K562 (cell line): ENCODE data around the gene ODAPH. TPM values are rescaled to one million over a fixed set of nuclear protein-coding genes. Genes with fewer than 3 reads are reported as not detected.
"Not testable (repeated sequence)": the region's sequence is repeated elsewhere in the genome, so short reads cannot be mapped to it uniquely, and the experiment has no call there.

Experiments
- ATAC-seq: fragments of 200-7000 bp; cut with Tn5 transposase; 3 replicates; pipeline ENCODE4 v1.9.1; 2020; ENCODE audit warnings: moderate library complexity
- BruUV-seq: library from RNA; stranded (reverse); fragments of 400-500 nt; replicated peaks from 2 replicates; lab custom pipeline; 2021; lab: Mats Ljungman, UMichigan
- CTCF ChIA-PET: fragments of 300-600 bp; formaldehyde crosslinking; extraction: SDS; loops from one replicate; lab custom pipeline; 2021; ENCODE audit warnings: low intra/inter-chr PET ratio; lab: Yijun Ruan, JAX
- POLR2A ChIA-PET: fragments of 300-600, 350-650 bp; sonication (Branson Sonifier 250); formaldehyde crosslinking; extraction: SDS; loops from one replicate; lab custom pipeline; 2021; ENCODE audit warnings: antibody characterized with exemption, inconsistent platforms; lab: Yijun Ruan, JAX
- DNase-seq, 4 experiments: peaks; one replicate each; pipeline versions ENCODE4 v3.0.0 to v3.0.0-alpha.2; 2011 to 2018; ENCODE audit warnings: low spot score in 3 of 4, mixed read lengths in 3 of 4; ENCODE audit errors: extremely low read depth in 1 of 4
- FAIRE-seq: peaks from 2 replicates; lab custom pipeline; 2011; peaks lifted over from hg19 to GRCh38; lab: Jason Lieb, UNC
- H2AFZ ChIP-seq: 2 replicates; pipeline ENCODE4 v1.6.0; 2011; ENCODE audit warnings: low read depth, low read length, control low read depth, inconsistent platforms
- H3K27ac ChIP-seq: fragments of 200-600 bp; 3 replicates; pipeline ENCODE4 v1.8.0; 2011; ENCODE audit warnings: low read depth, mild to moderate bottlenecking, control low read depth, inconsistent platforms, low read length, moderate library complexity, mixed read lengths; ENCODE audit errors: extremely low read depth
- H3K27me3 ChIP-seq, 2 experiments: fragments of 300-600 bp in 1 of 2; 2 replicates in 1 of 2; 3 replicates in 1 of 2; pipeline versions ENCODE4 v1.6.0 to v1.8.0; 2011; ENCODE audit warnings: inconsistent platforms in 2 of 2, low read length in 2 of 2, mild to moderate bottlenecking in 1 of 2, mixed read lengths in 1 of 2, moderate library complexity in 1 of 2; ENCODE audit not compliant: control insufficient read depth in 2 of 2, insufficient read depth in 2 of 2
- H3K36me3 ChIP-seq: fragments of 300-600 bp; 3 replicates; pipeline ENCODE4 v1.8.0; 2011; ENCODE audit warnings: mild to moderate bottlenecking, low read length, inconsistent platforms; ENCODE audit not compliant: control insufficient read depth, insufficient read depth
- H3K4me1 ChIP-seq, 2 experiments: fragments of 200-600 bp in 1 of 2; replicated peaks in 1 of 2; 2 replicates in 1 of 2; 3 replicates in 1 of 2; pipeline versions ENCODE4 v1.5.1 to v1.8.0; 2011; ENCODE audit warnings: inconsistent platforms in 2 of 2, low read length in 2 of 2, mild to moderate bottlenecking in 1 of 2, mixed read lengths in 1 of 2, moderate library complexity in 1 of 2; ENCODE audit not compliant: control insufficient read depth in 2 of 2, insufficient read depth in 2 of 2
- H3K4me2 ChIP-seq: 2 replicates; pipeline ENCODE4 v1.6.1; 2011; ENCODE audit warnings: low read length, control low read depth, inconsistent platforms, mixed read lengths; ENCODE audit not compliant: insufficient read depth
- H3K4me3 ChIP-seq: fragments of 200-600 bp; sonication (generic), shearing (Covaris generic); 2 replicates; pipeline ENCODE4 v1.5.1; 2016; ENCODE audit warnings: control low read depth, inconsistent platforms
- H3K79me2 ChIP-seq: fragments of 200-600 bp; 3 replicates; pipeline ENCODE4 v1.8.0; 2011; ENCODE audit warnings: low read length, inconsistent platforms; ENCODE audit not compliant: control insufficient read depth, insufficient read depth
- H3K9ac ChIP-seq, 2 experiments: 2 replicates each; pipeline versions ENCODE4 v1.6.0 to v1.6.1; 2011; ENCODE audit warnings: low read depth in 2 of 2, low read length in 2 of 2, control low read depth in 1 of 2, inconsistent platforms in 1 of 2, mild to moderate bottlenecking in 1 of 2, mixed read lengths in 1 of 2; ENCODE audit not compliant: insufficient read depth in 1 of 2
- H3K9me1 ChIP-seq: one replicate; pipeline ENCODE4 v1.6.0; 2011; ENCODE audit warnings: inconsistent platforms, mild to moderate bottlenecking, low read length, moderate library complexity; ENCODE audit not compliant: control insufficient read depth, insufficient read depth
- H3K9me3 ChIP-seq: replicated peaks from 2 replicates; pipeline ENCODE4 v1.5.1; 2011; ENCODE audit warnings: low read depth, low read length, inconsistent platforms; ENCODE audit not compliant: control insufficient read depth, insufficient read depth
- H4K20me1 ChIP-seq: replicated peaks from 2 replicates; pipeline ENCODE4 v1.6.1; 2011; ENCODE audit warnings: low read length, inconsistent platforms, mixed read lengths; ENCODE audit not compliant: control insufficient read depth, insufficient read depth
- BCOR ChIP-seq: fragments of 450-650 bp; IDR thresholded peaks from 2 replicates; pipeline ENCODE4 v1.6.1; 2016
- FOXP1 ChIP-seq: sonication (generic); formaldehyde crosslinking; IDR thresholded peaks from 2 replicates; pipeline ENCODE4 v1.8.0; 2022; ENCODE audit warnings: mild to moderate bottlenecking, missing genetic modification reagents
- GTF2E2 ChIP-seq: fragments of 200-800 bp; sonication (Bioruptor generic); IDR thresholded peaks from 2 replicates; pipeline ENCODE4 v1.6.1; 2016; ENCODE audit warnings: missing genetic modification characterization, missing compliant biosample characterization
- JUND ChIP-seq, 2 experiments: IDR thresholded peaks; 2 replicates in 1 of 2; 3 replicates in 1 of 2; pipeline ENCODE4 v1.6.1; 2011; ENCODE audit warnings: borderline replicate concordance in 2 of 2, low read depth in 2 of 2, low read length in 2 of 2, improper control_type of control experiment in 1 of 2, missing biosample characterization in 1 of 2, missing genetic modification characterization in 1 of 2, missing genetic modification reagents in 1 of 2
- NCOR1 ChIP-seq: fragments of 450-650 bp; IDR thresholded peaks from 2 replicates; pipeline ENCODE4 v1.6.1; 2016; ENCODE audit warnings: mild to moderate bottlenecking, moderate library complexity
- NFRKB ChIP-seq: fragments of 450-650 bp; IDR thresholded peaks from 2 replicates; pipeline ENCODE4 v1.6.1; 2016; ENCODE audit warnings: low read depth
- PATZ1 ChIP-seq: fragments of 250-450 bp; sonication (Bioruptor Pico); IDR thresholded peaks from 2 replicates; pipeline ENCODE4 v1.5.0; 2020; ENCODE audit warnings: mild to moderate bottlenecking, borderline replicate concordance
- PRPF4 ChIP-seq: fragments of 200-400 bp; formaldehyde crosslinking; IDR thresholded peaks from one replicate; pipeline ENCODE4 v1.6.1; 2017; ENCODE audit warnings: low read length, low read depth, mild to moderate bottlenecking; ENCODE audit not compliant: insufficient read depth, poor library complexity, severe bottlenecking
- TCF3 ChIP-seq: sonication (generic); formaldehyde crosslinking; IDR thresholded peaks from 2 replicates; pipeline ENCODE4 v1.4.0; 2020; ENCODE audit warnings: mild to moderate bottlenecking, missing genetic modification reagents
- WHSC1 ChIP-seq: IDR thresholded peaks from one replicate; pipeline ENCODE4 v1.6.1; 2012; ENCODE audit warnings: low read length, control low read depth, inconsistent platforms
- ZKSCAN1 ChIP-seq: fragments of 150-350 bp; IDR thresholded peaks from 2 replicates; pipeline ENCODE4 v1.6.1; 2016; ENCODE audit warnings: low read depth, low read length
- ZNF184 ChIP-seq: sonication (generic); formaldehyde crosslinking; IDR thresholded peaks from 2 replicates; pipeline ENCODE4 v1.5.0; 2020; ENCODE audit warnings: missing genetic modification reagents
- WGBS: fragments of 100-300 bp; shearing (Covaris generic); methylation state at CpG from one replicate; pipeline ENCODE4 v1.1.6; 2016; ENCODE audit warnings: low coverage, mixed read lengths; ENCODE audit not compliant: insufficient coverage; ENCODE audit errors: missing lambda C conversion rate; 5-methylcytosine and 5-hydroxymethylcytosine counted together
- in situ Hi-C: fragments of 300-500 bp; cut with MboI; formaldehyde crosslinking; loops from 4 replicates; pipeline ENCODE4 v1.15.0; 2018; ENCODE audit warnings: inconsistent platforms, mixed read lengths
- intact Hi-C: fragments of 100-400 bp; cut with micrococcal nuclease; formaldehyde crosslinking; loops from 2 replicates; pipeline ENCODE4 v1.14.2; 2022
- polyA plus RNA-seq, 8 experiments: library from polyadenylated mRNA; depleted of rRNA in 4 of 8; stranded (reverse) in 5 of 8; unstranded in 3 of 8; fragments of >200 nt; fragmentation: Nextera tagmentation in 2 of 8; fragmentation: Illumina TruSeq in 1 of 8; extraction: Ambion mirVana in 2 of 8; extraction: Trizol in 1 of 8; gene quantifications; 2 replicates each; pipeline versions ENCODE4 v1.2.1 to v1.2.3, GENCODE V29; 2011 to 2014; ENCODE audit warnings: inconsistent platforms in 1 of 8, missing spikeins in 1 of 8
- total RNA-seq, 7 experiments: library from RNA; depleted of rRNA in 6 of 7; stranded (reverse); fragments of >200 nt in 6 of 7; fragmentation: Illumina TruSeq in 2 of 7; extraction: Trizol in 2 of 7; gene quantifications; 2 replicates each; pipeline versions ENCODE4 v1.2.1 to v1.2.3, GENCODE V29; 2011 to 2021; ENCODE audit warnings: low replicate concordance in 1 of 7
- TF ChIP-seq, protein P1 (sequence below): fragments of 250-450 bp; sonication (Bioruptor Pico); IDR thresholded peaks from 2 replicates; pipeline ENCODE4 v1.8.0; 2021; ENCODE audit warnings: moderate library complexity, mild to moderate bottlenecking, inconsistent platforms

The ODAPH gene
- total and polyA plus RNA-seq, 9 of the 15 experiments (the other 6 are each of a cell fraction or from before 2014, with no cell fraction given), result not detected

DNA sequence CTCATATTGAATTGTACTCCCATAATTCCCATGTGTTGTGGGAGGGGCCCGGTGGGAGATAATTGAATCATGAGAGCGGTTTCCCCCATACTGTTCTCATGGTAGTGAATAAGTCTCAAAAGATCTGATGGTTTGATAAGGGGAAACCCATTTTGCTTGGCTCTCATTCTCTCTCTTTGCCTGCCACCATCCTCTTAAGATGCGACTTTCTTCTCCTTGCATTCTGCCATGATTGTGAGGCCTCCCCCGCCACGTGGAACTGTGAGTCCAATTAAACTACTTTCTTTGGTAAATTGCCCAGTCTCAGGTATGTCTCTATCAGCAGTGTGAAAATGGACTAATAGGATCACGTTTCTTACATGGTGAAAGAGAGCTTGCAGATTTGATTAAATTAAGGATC, 18.6 kb upstream of the ODAPH start:
- in situ Hi-C loops, intact Hi-C loops, H3K4me3 ChIP-seq, H3K27me3 ChIP-seq, ATAC-seq, H2AFZ ChIP-seq, H3K9ac ChIP-seq, BruUV-seq, H4K20me1 ChIP-seq, CTCF ChIA-PET, H3K27ac ChIP-seq, H3K9me3 ChIP-seq, H3K4me2 ChIP-seq, H3K4me1 ChIP-seq, H3K36me3 ChIP-seq, H3K79me2 ChIP-seq, DNase-seq, H3K9me1 ChIP-seq, FAIRE-seq: not testable (repeated sequence)
- whole genome bisulfite sequencing, result 78% methylated on average over 6 of the region's 6 CpGs
- TF ChIP-seq ZNF184 (CRISPR knock-in tag), result peak; percentile 85
- POLR2A ChIA-PET, result interaction anchor here (1.6 kb wide), 1 partner anchor 12 kb away, joined by 6 read pairs; no protein-coding TSS in a partner anchor

DNA sequence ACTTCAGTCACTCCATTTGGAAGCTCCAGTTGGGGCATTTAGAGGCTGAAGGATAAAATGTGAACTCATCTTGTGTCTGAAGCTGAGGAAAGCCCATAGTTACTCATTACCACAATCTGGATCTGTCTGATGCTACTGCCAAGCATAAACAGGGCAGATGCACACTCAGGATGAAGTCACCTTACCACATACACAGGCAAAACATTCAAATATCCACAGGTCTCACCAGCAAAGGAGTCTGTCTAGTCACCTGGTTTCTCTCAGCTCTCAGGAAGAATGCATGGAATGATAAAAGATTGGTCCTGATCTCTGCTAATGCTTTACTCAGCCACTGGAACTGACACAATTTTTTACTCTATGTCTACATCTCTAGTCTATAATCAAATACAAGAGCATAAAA, 13.0 kb upstream of the ODAPH start:
- BruUV-seq, result no TSS peak
- no peak for DNase-seq
- no peak overlapping the region for H3K27ac ChIP-seq
- no peaks in the 10 kb centered on the region for H3K4me1 ChIP-seq
- no peak for FAIRE-seq
- ATAC-seq, result no peak
- H4K20me1 ChIP-seq, result no peaks in the 10 kb centered on the region
- H3K27me3 ChIP-seq, result no peaks in the 10 kb centered on the region
- in situ Hi-C loops (no loop called here), intact Hi-C loops (no loop called here)
- H3K79me2 ChIP-seq, result no peaks in the 10 kb centered on the region
- H3K4me3 ChIP-seq, result no peak overlapping the region
- no peak overlapping the region for H3K4me2 ChIP-seq
- H3K9me1 ChIP-seq, result no peaks in the 10 kb centered on the region
- no peak overlapping the region for H3K9ac ChIP-seq
- TF ChIP-seq BCOR, result no peak
- TF ChIP-seq, protein P1, sequence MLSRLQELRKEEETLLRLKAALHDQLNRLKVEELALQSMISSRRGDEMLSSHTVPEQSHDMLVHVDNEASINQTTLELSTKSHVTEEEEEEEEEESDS (CRISPR knock-in tag), result no peak
- no peak for TF ChIP-seq GTF2E2 (tag)
- no peak for TF ChIP-seq PRPF4
- TF ChIP-seq NFRKB, result no peak
- TF ChIP-seq NCOR1, result no peak
- no peak for TF ChIP-seq JUND (IDR thresholded peaks at IDR 0.05; ENCODE audit: borderline replicate concordance, low read depth, low read length)
- no peak for TF ChIP-seq JUND (tag; IDR thresholded peaks at IDR 0.05; ENCODE audit: borderline replicate concordance, low read depth, low read length)
- TF ChIP-seq FOXP1 (CRISPR knock-in tag), result no peak
- TF ChIP-seq PATZ1, result no peak
- no peak for TF ChIP-seq TCF3 (CRISPR knock-in tag)
- TF ChIP-seq ZKSCAN1, result no peak
- no peak for TF ChIP-seq WHSC1
- H3K36me3 ChIP-seq, result peaks cover 6% of the 10 kb centered on the region; the same call in 1 of the 3 replicates
- POLR2A ChIA-PET, result interaction anchor here (1.0 to 1.4 kb wide), 2 partner anchors 16 to 28 kb away, joined by 4 to 5 read pairs; partner anchors contain the start of gene THAP6
- H3K9me3 ChIP-seq, result no peaks in the 10 kb centered on the region
- no peak overlapping the region for H2AFZ ChIP-seq
- CTCF ChIA-PET, result no interaction called here
